ENCODE measurements around the gene SENP2. TPM values are rescaled to one million over a fixed set of nuclear protein-coding genes. Genes with fewer than 3 reads are reported as not detected.
"Not testable (repeated sequence)": the region's sequence is repeated elsewhere in the genome, so short reads cannot be mapped to it uniquely, and the experiment has no call there.

SENP2 gene
- polyA plus RNA-seq, 1 donor (not counting 4 experiments of a cell fraction or from before 2014, with no cell fraction given): 12.6 TPM

DNA sequence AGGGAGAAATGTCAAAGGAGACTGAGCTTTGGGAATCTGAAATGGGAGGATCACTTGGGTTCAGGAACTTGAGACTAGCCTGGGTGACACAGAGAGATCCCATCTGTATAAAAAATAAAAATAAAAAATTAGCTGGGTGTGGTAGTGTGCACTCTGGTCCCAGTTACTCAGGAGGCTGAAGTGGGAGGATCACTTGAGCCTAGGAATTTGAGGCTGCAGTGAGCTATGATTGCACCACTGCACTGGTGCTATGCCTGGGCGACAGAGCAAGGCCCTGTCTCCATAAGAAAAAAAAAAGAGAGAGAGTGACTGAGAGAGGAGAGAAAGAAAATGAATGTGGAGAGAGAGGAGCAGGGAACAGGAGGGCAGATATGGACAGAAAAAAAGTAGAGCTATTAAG, 72.8 kb downstream of the SENP2 start:
- no peak overlapping the region for H2AFZ ChIP-seq (ENCODE audit: control insufficient read depth, low read length)
- H3K9me1 ChIP-seq (ENCODE audit: control insufficient read depth, extremely low read depth, insufficient read depth, low read length): no peaks in the 10 kb centered on the region
- dilution Hi-C loops (cut with MboI; ENCODE audit: extremely low pct_ligation_motif_present, low sequenced_read_pairs): no loop called here
- no peaks in the 10 kb centered on the region for H4K20me1 ChIP-seq (ENCODE audit: control insufficient read depth, extremely low read depth, insufficient read depth, low read length)
- peak overlapping the region; percentile 45 for H3K27ac ChIP-seq (ENCODE audit: control insufficient read depth, insufficient read depth, low read length)
- no peaks in the 10 kb centered on the region for H3K9me3 ChIP-seq (ENCODE audit: control insufficient read depth, low read depth, low read length)
- peaks cover 59% of the 10 kb centered on the region for H3K4me1 ChIP-seq (ENCODE audit: control insufficient read depth, extremely low read depth, insufficient read depth, low read length)
- DNase-seq (ENCODE audit: low read depth, low spot score) (no peak), FAIRE-seq (no peak)
- TF ChIP-seq, protein P1, sequence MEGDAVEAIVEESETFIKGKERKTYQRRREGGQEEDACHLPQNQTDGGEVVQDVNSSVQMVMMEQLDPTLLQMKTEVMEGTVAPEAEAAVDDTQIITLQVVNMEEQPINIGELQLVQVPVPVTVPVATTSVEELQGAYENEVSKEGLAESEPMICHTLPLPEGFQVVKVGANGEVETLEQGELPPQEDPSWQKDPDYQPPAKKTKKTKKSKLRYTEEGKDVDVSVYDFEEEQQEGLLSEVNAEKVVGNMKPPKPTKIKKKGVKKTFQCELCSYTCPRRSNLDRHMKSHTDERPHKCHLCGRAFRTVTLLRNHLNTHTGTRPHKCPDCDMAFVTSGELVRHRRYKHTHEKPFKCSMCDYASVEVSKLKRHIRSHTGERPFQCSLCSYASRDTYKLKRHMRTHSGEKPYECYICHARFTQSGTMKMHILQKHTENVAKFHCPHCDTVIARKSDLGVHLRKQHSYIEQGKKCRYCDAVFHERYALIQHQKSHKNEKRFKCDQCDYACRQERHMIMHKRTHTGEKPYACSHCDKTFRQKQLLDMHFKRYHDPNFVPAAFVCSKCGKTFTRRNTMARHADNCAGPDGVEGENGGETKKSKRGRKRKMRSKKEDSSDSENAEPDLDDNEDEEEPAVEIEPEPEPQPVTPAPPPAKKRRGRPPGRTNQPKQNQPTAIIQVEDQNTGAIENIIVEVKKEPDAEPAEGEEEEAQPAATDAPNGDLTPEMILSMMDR (optimal IDR thresholded peaks at IDR 0.05 in 1 of 3, IDR thresholded peaks at IDR 0.05 in 1 of 3, conservative IDR thresholded peaks at IDR 0.05 in 1 of 3; ENCODE audit: extremely low read depth in 1 of 3, insufficient read depth in 2 of 3, low read length in 3 of 3): no peak
- no peak for TF ChIP-seq EZH2 (IDR thresholded peaks at IDR 0.05; ENCODE audit: low read length)
- H3K79me2 ChIP-seq (ENCODE audit: control insufficient read depth, insufficient read depth, low read length): no peaks in the 10 kb centered on the region
- H3K4me3 ChIP-seq (ENCODE audit: control insufficient read depth in 2 of 3, extremely low read depth in 1 of 3, insufficient read depth in 2 of 3, low read depth in 1 of 3, low read length in 3 of 3): no peak overlapping the region
- H3K9ac ChIP-seq (ENCODE audit: control insufficient read depth, extremely low read depth, insufficient read depth, low read length): peak overlapping the region; percentile 35
- H3K4me2 ChIP-seq (ENCODE audit: control insufficient read depth, extremely low read depth, insufficient read depth, low read depth, low read length): no peak overlapping the region
- H3K27me3 ChIP-seq (ENCODE audit: control insufficient read depth, extremely low read depth, insufficient read depth, low read length): no peaks in the 10 kb centered on the region
- peaks cover 24 to 44% of the 10 kb centered on the region in 2 experiments for H3K36me3 ChIP-seq (ENCODE audit: control insufficient read depth in 2 of 2, extremely low read depth in 1 of 2, insufficient read depth in 2 of 2, low read length in 2 of 2)

- H3K4me2 ChIP-seq (ENCODE audit: control insufficient read depth, extremely low read depth, insufficient read depth, low read depth, low read length): peak overlapping the region; percentile 41
- peak; percentile 86 for FAIRE-seq
- H3K4me3 ChIP-seq (ENCODE audit: control insufficient read depth in 2 of 3, extremely low read depth in 1 of 3, insufficient read depth in 2 of 3, low read depth in 1 of 3, low read length in 3 of 3): peak overlapping the region in 1 of 3 experiments; percentile 25
These were observed 74.1 kb downstream of the SENP2 start for GRCh38 chr3:185659942-185660921.

GRCh38 chr3:185661296-185661695, 75.2 kb downstream of the SENP2 start:
- dilution Hi-C loops (cut with MboI; ENCODE audit: extremely low pct_ligation_motif_present, low sequenced_read_pairs); H3K27me3 ChIP-seq (ENCODE audit: control insufficient read depth, extremely low read depth, insufficient read depth, low read length); DNase-seq (ENCODE audit: low read depth, low spot score); H3K9ac ChIP-seq (ENCODE audit: control insufficient read depth, extremely low read depth, insufficient read depth, low read length); H4K20me1 ChIP-seq (ENCODE audit: control insufficient read depth, extremely low read depth, insufficient read depth, low read length); FAIRE-seq; H3K27ac ChIP-seq (ENCODE audit: control insufficient read depth, insufficient read depth, low read length); H3K79me2 ChIP-seq (ENCODE audit: control insufficient read depth, insufficient read depth, low read length); H2AFZ ChIP-seq (ENCODE audit: control insufficient read depth, low read length); H3K4me2 ChIP-seq (ENCODE audit: control insufficient read depth, extremely low read depth, insufficient read depth, low read depth, low read length); H3K4me3 ChIP-seq (ENCODE audit: control insufficient read depth in 2 of 3, extremely low read depth in 1 of 3, insufficient read depth in 2 of 3, low read depth in 1 of 3, low read length in 3 of 3); H3K9me1 ChIP-seq (ENCODE audit: control insufficient read depth, extremely low read depth, insufficient read depth, low read length); H3K9me3 ChIP-seq (ENCODE audit: control insufficient read depth, low read depth, low read length): not testable (repeated sequence)
- Histone ChIP-seq H3K36me3 (ENCODE audit: control insufficient read depth in 2 of 2, extremely low read depth in 1 of 2, insufficient read depth in 2 of 2, low read length in 2 of 2) (peaks cover 14 to 32% of the 10 kb centered on the region in 2 experiments), H3K4me1 (ENCODE audit: control insufficient read depth, extremely low read depth, insufficient read depth, low read length) (peaks cover 50% of the 10 kb centered on the region)

More at GRCh38 chr3:185659942-185660921, 74.1 kb downstream of the SENP2 start:
- Histone ChIP-seq H3K36me3 (ENCODE audit: control insufficient read depth in 2 of 2, extremely low read depth in 1 of 2, insufficient read depth in 2 of 2, low read length in 2 of 2) (peaks cover 19 to 42% of the 10 kb centered on the region in 2 experiments), H3K79me2 (ENCODE audit: control insufficient read depth, insufficient read depth, low read length) (no peaks in the 10 kb centered on the region), H3K27me3 (ENCODE audit: control insufficient read depth, extremely low read depth, insufficient read depth, low read length) (no peaks in the 10 kb centered on the region), H3K9me1 (ENCODE audit: control insufficient read depth, extremely low read depth, insufficient read depth, low read length) (no peaks in the 10 kb centered on the region), H4K20me1 (ENCODE audit: control insufficient read depth, extremely low read depth, insufficient read depth, low read length) (no peaks in the 10 kb centered on the region), H3K9me3 (ENCODE audit: control insufficient read depth, low read depth, low read length) (no peaks in the 10 kb centered on the region), H3K27ac (ENCODE audit: control insufficient read depth, insufficient read depth, low read length) (peak overlapping the region; percentile 68), H3K4me1 (ENCODE audit: control insufficient read depth, extremely low read depth, insufficient read depth, low read length) (peaks cover 59% of the 10 kb centered on the region), H3K9ac (ENCODE audit: control insufficient read depth, extremely low read depth, insufficient read depth, low read length) (peak overlapping the region; percentile 49), H2AFZ (ENCODE audit: control insufficient read depth, low read length) (no peak overlapping the region)
- peak; percentile 63 for DNase-seq (ENCODE audit: low read depth, low spot score)
- TF ChIP-seq EZH2 (IDR thresholded peaks at IDR 0.05; ENCODE audit: low read length): no peak
- TF ChIP-seq, protein P1 (optimal IDR thresholded peaks at IDR 0.05 in 1 of 3, IDR thresholded peaks at IDR 0.05 in 1 of 3, conservative IDR thresholded peaks at IDR 0.05 in 1 of 3; ENCODE audit: extremely low read depth in 1 of 3, insufficient read depth in 2 of 3, low read length in 3 of 3): peak in 2 of 3 experiments; percentile 97 to 100
- dilution Hi-C loops (cut with MboI; ENCODE audit: extremely low pct_ligation_motif_present, low sequenced_read_pairs): no loop called here
